ENCODE measurements around the gene STK11. TPM values are rescaled to one million over a fixed set of nuclear protein-coding genes. Genes with fewer than 3 reads are reported as not detected.

STK11 gene
- total RNA-seq, 4 donors from 2014 or later = 74.0 to 106 (median 78.4) TPM

DNA sequence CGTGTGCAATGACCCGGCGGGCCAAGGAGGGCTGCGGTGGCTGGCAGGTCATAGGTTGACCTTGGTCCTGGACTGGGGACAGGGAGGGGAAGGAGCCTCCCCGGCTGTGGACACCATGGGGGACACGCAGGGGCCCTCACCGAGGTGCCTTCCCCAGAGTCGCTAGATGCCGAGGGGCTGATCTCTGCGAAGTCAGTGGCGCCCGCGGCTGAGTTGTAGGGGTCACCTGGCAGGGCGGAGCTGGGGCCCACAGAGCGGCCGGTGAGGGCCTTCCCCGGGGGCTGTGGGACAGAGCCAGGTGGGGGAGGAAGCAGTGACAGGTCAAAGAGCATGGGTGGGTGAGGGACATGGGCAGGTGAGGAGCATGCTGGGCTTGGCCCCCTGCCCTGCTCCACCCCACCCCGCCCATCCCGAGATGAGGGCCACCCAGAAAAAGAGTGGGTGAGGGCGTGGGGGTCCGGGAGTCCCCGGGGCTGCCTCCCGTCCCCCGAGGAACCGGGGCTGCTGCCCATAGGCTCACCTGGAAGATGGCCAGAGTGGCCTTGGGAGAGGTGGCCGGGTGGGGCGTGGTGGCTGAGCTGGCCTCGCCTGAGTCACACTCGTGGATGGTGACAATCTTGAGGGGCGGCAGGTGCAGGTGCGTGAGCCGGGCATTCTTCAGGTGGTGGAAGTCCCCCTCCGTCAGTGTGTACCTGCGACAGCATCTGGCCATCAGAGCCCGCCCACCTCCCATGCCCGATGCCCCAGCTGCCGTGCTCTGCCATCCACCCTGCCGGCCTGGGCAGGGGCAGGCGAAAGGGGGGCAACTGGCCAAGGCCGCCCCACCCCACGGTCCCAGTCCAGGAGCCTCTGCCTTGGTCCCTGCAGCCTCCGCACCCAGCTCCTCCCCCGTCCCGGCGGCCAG, 28.7 kb downstream of the STK11 start:
- TF ChIP-seq, protein P1, sequence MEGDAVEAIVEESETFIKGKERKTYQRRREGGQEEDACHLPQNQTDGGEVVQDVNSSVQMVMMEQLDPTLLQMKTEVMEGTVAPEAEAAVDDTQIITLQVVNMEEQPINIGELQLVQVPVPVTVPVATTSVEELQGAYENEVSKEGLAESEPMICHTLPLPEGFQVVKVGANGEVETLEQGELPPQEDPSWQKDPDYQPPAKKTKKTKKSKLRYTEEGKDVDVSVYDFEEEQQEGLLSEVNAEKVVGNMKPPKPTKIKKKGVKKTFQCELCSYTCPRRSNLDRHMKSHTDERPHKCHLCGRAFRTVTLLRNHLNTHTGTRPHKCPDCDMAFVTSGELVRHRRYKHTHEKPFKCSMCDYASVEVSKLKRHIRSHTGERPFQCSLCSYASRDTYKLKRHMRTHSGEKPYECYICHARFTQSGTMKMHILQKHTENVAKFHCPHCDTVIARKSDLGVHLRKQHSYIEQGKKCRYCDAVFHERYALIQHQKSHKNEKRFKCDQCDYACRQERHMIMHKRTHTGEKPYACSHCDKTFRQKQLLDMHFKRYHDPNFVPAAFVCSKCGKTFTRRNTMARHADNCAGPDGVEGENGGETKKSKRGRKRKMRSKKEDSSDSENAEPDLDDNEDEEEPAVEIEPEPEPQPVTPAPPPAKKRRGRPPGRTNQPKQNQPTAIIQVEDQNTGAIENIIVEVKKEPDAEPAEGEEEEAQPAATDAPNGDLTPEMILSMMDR (IDR thresholded peaks at IDR 0.05) = no peak
- no peak for TF ChIP-seq POLR2A (IDR thresholded peaks at IDR 0.05)
- H3K4me3 ChIP-seq (ENCODE audit: low read depth, poor library complexity, severe bottlenecking) = no peak overlapping the region
- 85% methylated on average over 37 to 42 of the region's 45 CpGs for WGBS, 2 donors
- DNase-seq (ENCODE audit: low spot score in 2 of 2) = no peak
- intact Hi-C loops (cut with DNase I; ENCODE audit: low total_unique reads) = no loop called here

- TF ChIP-seq POLR2A (IDR thresholded peaks at IDR 0.05) = no peak
- TF ChIP-seq, protein P1 (IDR thresholded peaks at IDR 0.05) = no peak
- no peak for DNase-seq (ENCODE audit: low spot score in 2 of 2)
- WGBS, 2 donors = 91 to 94% methylated on average over 35 to 43 of the region's 43 CpGs
- intact Hi-C loops (cut with DNase I; ENCODE audit: low total_unique reads) = no loop called here
- no peak overlapping the region for H3K4me3 ChIP-seq (ENCODE audit: low read depth, poor library complexity, severe bottlenecking)
These were observed 29.4 kb downstream of the STK11 start for GRCh38 chr19:1234955-1235380.

DNA sequence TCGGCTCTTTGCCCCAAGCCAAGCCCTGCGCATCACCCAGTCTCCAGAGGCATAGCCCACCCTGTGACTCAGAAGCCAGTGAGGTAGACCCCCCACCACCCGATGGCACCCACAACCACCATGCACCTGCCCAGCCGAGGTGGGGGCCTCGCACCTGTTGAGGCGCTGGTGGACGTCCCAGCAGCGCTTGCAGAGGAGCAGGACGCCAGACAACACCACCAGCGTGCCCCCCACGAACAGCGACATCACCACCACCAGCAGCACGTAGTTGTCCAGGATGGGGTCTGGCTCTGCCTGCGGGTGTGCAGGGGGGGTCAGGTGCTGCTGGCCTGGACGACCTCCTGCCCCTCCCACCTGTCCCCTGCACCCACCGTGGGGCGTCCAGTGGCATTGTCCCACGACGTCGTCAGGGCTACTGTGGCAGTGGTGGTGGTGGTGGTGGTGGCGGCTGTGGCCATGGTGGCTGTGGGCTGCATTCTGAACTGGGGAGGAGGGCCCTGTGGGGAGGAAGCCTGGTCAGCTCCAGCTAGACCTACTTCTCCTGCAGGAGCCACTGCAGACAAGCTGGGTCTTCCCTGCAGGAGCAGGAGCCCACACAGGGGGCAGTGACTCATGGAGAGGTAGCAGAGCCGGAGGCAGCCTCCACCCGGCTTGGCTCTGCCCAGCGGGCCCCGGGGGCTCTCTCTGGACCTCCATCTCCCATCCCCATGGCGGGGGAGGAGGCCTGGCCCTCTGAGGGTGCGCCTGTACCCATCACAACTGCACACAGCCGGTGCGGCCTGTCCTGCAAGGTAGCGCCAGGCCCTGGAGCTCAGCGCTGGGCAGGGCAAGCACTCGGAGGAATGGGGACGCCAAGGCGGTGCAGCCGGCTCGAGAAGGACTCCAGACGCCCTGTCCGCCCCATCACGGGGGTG, 30.3 kb downstream of the STK11 start:
- no peak for DNase-seq (ENCODE audit: low spot score in 2 of 2)
- no peak overlapping the region for H3K4me3 ChIP-seq (ENCODE audit: low read depth, poor library complexity, severe bottlenecking)
- intact Hi-C loops (cut with DNase I; ENCODE audit: low total_unique reads) = no loop called here
- no peak for TF ChIP-seq POLR2A (IDR thresholded peaks at IDR 0.05)
- TF ChIP-seq, protein P1 (IDR thresholded peaks at IDR 0.05) = no peak
- 53 to 88% methylated on average over 14 to 26 of the region's 39 CpGs for WGBS, 2 donors

DNA sequence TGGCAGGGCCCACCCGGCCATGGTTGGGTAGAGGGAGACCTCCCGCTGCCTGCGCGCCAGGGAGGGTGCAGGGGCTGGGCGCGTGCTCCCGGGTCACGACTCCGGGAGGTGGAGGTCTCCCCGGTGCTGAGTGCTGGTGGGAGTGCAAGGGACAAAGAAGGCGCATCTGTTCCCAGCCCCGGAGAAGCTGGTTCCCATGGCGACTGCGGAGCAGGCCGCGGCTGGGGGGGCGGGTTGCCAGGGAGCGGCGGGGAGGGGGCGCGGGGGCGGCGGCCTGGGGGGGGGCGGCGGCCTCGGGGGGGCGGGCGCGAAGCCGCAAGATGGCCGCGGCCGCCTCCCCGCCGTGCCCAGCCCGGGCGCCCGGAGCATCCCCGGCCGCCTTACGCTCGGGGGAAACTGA, 31.0 kb downstream of the STK11 start:
- 20% methylated on average over 2 of the region's 42 CpGs; no CpG with 5 or more reads in 1 of the 2 donors for WGBS, 2 donors
- TF ChIP-seq, protein P1 (IDR thresholded peaks at IDR 0.05) = no peak
- no peak for TF ChIP-seq POLR2A (IDR thresholded peaks at IDR 0.05)
- DNase-seq (ENCODE audit: low spot score in 2 of 2) = no peak
- no peak overlapping the region for H3K4me3 ChIP-seq (ENCODE audit: low read depth, poor library complexity, severe bottlenecking)
- intact Hi-C loops (cut with DNase I; ENCODE audit: low total_unique reads) = no loop called here

- TF ChIP-seq, protein P1 (IDR thresholded peaks at IDR 0.05) = no peak
- no peak for TF ChIP-seq POLR2A (IDR thresholded peaks at IDR 0.05)
- WGBS, 2 donors = 0% methylated on average over 41 to 46 of the region's 60 CpGs
- intact Hi-C loops (cut with DNase I; ENCODE audit: low total_unique reads) = no loop called here
- no peak for DNase-seq (ENCODE audit: low spot score in 2 of 2)
- H3K4me3 ChIP-seq (ENCODE audit: low read depth, poor library complexity, severe bottlenecking) = peak overlapping the region; percentile 4
These were observed 31.6 kb downstream of the STK11 start for GRCh38 chr19:1237027-1237659.

All from lower leg skin (tissue), 4 donors.